ENCODE data around the gene FGR.
A peak's percentile ranks its signal among the peaks of the same experiment; 100 is the strongest.
"Not testable (repeated sequence)": the region's sequence is repeated elsewhere in the genome, so short reads cannot be mapped to it uniquely, and the experiment has no call there.

Gene FGR

GRCh38 chr1:27659497-27660299 is 24.7 kb upstream of the FGR start:
- peak; percentile 63 for DNase-seq

DNA sequence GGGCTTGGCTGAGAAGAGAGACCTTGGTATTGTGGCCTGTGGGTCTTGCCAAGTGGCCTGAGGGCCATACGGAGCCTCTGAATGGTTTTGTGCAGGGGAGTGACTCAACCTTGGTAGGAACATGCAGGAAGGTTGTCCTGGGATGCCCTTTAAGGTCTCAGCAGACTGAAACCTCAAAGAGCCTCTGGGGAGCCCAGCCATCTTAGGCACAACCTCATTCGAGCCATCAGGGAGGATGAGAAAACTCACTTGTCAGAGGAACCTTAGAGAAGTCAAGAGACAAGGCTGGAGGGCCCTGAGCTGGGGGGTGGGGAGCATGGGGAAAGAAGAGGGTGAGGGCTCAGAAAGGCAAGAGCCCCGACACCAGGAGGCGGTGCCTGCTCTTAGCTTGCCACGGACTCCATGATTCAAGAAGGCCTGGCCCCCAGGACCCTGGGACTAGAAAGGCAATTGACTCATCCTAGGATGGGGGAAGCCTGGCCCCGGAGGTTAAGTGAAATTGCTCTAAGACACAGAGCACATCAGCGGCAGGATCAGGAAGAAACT is 24.0 kb upstream of the FGR start:
- no peak for DNase-seq

DNA sequence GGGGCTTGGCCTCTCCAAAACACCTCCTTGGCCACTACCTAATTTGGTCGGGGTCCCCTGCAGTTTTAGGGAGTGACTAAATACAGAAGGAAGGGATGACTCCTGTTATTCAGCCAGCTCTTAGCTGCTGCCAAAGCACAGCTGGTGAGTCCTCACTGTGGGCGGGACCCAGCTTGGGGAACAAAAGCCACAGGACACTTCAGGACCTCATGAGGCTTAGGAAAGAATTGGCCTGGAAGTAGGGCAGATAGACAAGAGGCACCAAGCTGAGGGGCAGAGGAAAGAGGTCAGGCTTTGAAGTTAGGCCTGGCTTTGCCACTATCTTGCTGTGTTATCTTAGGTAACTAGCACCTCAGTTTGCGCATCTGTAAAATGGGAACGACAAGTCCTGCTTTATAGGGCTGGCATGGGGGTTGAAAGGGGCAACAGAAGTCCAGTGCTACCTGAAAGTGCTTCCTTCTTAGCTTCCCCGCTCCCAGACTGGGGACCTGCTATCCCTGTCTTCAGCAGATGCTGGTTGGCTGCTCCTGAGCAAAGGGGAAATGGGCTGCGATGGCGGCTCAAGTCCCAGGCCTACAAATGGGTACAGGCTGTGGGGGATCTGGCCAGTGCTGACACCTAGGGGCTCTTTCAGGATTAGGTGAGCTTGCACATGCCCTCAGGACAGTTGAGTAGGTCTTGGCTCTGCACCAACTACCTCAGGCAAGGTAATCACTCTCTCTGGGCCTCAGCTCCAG is 21.3 kb upstream of the FGR start:
- no peak for DNase-seq

DNA sequence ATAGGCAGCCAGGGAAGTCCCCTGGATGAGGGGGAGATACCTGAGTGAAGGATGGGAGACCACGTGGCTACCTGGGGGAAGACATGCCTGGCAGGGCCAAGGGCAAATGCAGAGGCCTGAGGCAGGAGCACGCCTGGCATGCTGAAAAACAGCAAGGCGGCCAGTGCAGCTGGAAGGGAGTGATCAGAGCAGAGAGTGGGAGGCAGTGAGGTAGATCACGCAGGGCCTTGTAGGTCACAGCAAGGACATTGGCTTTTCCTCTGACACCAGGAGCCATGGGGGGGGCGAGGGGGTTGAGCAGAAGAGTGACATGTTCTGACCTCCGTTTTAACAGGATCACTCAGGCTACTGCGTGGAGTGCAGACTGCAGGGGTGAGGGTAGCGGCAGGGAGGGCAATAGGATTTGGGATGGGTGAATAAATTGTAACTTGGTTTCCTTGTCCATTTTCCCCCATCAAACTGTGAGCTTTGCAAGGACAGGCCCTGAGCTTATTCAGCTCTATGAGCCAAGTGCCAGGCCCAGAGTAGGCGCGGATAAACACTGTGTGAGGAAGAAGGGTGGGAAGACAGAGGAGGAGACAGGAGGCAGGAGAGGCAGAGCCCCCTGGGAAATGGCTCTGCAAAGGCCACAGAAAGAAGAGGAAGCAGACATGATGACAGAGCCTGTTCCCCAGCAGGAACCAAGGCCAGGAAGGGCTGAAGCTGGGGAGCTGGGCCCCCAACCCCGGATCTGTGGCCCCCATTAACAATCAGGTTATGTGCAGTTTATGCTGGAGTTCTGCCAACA is 20.4 kb upstream of the FGR start:
- DNase-seq = no peak

DNA sequence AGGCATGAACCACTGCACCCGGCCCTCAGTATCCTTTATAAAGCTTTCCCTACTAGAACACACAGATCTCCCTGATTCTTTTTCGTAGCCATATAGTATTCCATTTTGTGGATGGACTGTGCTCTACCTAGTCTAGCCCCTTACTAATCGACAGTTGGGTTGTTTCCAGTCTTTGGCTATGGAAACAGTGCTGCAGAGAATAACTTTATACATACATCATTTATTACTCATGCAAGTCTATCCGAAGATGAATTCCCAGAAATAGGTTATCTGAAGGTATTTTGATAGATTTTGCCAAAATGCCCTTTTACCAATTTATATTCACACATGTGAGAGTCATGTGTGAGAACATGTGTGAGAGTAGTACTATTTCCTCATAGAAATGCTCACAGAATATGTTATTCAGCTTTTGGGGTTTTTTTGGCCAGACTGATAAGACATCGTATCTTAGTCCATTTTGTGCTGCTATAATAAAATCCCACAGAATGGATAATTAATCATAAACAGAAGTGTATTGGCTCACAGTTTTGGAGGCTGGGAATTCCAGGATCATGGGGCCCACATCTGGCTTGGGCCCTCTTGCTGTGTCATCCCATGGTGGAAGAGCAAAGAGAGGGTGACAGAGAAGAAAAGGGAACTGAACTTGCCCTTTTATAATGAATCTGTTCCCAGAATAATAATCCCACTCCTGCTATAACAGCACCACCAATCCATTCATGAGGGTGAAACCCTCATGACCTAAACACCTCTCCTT is 17.3 kb upstream of the FGR start:
- DNase-seq = no peak

DNA sequence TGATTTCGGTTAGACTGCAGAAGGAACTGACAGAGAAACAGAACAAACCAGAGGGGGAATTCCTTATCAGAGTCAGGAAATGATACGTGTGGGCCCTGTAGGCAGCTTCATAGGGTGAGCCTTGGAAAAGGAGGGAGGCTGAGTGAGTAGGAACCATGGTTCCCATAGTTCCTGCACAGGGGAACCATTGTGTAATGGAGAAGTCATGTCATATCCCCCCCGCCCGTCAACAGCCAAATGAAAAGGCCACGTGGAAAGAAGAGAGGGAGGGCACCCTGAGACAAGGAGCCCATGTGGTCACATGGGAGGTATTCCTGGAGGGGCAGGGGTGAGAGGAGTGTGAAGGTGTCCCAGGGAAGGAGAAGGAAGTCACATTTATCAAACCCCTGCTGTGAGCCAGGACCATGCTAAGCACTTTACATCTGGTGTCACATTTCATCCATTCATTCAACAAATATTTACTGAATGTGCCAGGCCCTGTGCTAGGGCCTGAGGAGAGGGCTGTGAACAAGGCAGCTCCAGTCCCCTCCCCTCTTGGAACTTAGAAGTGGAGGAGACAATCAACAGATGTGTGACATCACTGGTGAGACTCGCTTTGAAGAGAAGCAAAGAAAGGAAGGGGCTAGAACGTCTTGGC is 15.7 kb upstream of the FGR start:
- DNase-seq = no peak

DNA sequence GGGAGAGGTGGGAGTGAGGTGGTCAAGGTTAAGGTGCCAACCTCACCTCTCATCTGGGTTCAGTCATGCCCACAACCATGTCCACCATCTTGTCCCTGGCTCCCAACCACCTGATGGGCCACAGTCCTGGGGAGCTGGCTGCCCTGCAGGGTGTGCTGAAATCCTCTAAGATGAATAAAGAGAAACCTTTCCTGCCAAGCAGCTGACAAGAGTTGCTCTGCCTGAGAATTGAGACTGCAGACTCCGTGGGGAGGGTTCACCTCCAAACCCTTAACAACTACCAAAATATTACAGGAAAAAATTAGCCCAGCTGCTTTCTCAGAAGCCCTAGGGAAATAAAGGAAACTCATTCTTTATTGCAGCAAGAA is 15.2 kb upstream of the FGR start:
- DNase-seq = no peak

- DNase-seq = no peak
Observed at GRCh38 chr1:27649306-27649635, 14.3 kb upstream of the FGR start.

GRCh38 chr1:27648602-27649305 is 13.8 kb upstream of the FGR start:
- no peak for DNase-seq

GRCh38 chr1:27647328-27647727 is 12.3 kb upstream of the FGR start:
- no peak for DNase-seq

- DNase-seq = no peak
Observed at GRCh38 chr1:27646676-27647075, 11.7 kb upstream of the FGR start.

- no peak for DNase-seq
Observed at GRCh38 chr1:27645071-27645415, 10.1 kb upstream of the FGR start.

GRCh38 chr1:27644369-27645070 is 9.5 kb upstream of the FGR start:
- no peak for DNase-seq

DNA sequence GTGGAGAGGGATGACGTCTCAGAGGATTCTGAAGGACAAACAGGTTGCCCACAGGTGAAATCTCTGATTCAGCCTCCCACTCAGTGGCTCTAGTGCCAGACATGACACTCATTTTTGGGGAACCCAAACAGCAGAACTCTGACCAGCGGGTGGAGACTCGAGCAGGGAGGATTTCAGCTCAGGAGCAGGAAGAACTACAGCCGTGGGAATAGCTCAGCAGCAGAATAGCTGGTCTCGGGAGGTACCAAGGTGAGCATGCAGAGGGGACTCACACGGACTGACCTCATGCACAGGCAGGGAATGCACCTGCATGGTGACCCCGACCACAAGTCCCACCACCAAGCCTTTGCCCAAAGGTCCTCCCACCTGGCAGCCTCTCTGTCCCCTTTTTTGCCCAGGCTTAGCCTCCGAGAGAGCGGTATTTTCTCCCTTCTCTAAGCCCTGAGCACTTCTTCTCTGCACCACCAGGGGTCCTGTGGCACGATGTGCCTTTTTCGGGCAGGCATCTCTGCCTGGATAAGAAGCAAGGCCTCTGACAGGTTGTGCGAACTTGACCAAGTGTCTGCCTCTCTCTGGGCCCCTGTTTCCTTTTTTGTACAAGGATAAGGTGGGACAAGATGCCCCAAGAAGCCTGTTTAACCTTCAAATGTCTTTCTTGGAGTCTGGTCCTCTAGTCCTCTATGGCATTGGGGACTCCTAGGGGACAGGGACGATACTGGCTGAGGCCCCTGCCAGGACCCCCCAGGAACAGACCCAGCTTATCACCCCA is 8.8 kb upstream of the FGR start:
- DNase-seq = no peak

- DNase-seq = not testable (repeated sequence)
Observed at GRCh38 chr1:27640514-27640913, 5.5 kb upstream of the FGR start.

- no peak for DNase-seq
Observed at GRCh38 chr1:27638805-27639204, 3.8 kb upstream of the FGR start.

DNA sequence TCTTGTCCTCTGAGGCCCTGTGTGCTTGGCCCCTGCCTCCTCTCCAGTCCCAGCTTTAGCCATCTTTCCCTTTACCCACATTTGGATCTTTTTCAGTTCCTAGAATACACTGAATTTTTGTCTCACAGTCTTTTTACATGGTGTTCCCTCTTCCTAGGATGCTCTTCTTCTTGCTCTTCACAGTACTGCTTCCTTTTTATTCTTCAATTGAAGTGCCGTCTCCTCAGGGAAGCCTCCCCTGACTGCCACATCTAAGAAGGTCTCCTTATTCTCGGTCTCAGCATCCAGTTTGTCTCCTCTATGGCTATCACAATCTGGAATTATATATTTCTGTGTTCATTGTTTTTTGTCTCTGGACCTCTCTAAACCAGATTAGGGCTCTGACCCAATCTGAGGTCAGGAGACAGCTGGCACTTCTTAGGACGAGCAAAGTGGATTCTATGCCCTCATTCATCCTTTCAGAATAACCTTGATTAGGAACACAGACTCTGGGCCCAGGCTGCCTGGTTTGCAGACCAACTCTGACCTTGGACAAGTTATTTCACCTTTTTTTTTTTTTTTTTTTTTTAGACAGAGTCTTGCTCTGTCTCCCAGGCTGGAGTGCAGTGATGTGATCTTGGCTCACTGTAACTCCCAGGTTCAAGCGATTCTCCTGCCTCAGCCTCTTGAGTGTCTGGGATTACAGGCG is 3.2 kb upstream of the FGR start:
- DNase-seq = no peak

- DNase-seq = no peak
Observed at GRCh38 chr1:27635396-27636142, 584 bp upstream of the FGR start.

All from NCI-H774 (cell line).